Skin epidermis (tissue), 12 donors: ENCODE results near the gene ACSM6.

Experiments used
- H3K27ac ChIP-seq, 21 experiments: fragments of 200-600 bp; sonication (generic) in 11 of 21; one replicate each; pipeline ENCODE4 v1.5.0; 2020; ENCODE audit warnings: mild to moderate bottlenecking in 3 of 21, inconsistent platforms in 2 of 21, moderate library complexity in 2 of 21
- H3K4me3 ChIP-seq, 7 experiments: fragments of 200-600 bp; sonication (generic) in 2 of 7; one replicate each; pipeline ENCODE4 v1.5.0; 2020; ENCODE audit warnings: inconsistent platforms in 2 of 7, mild to moderate bottlenecking in 2 of 7, moderate library complexity in 1 of 7

The ACSM6 gene

DNA sequence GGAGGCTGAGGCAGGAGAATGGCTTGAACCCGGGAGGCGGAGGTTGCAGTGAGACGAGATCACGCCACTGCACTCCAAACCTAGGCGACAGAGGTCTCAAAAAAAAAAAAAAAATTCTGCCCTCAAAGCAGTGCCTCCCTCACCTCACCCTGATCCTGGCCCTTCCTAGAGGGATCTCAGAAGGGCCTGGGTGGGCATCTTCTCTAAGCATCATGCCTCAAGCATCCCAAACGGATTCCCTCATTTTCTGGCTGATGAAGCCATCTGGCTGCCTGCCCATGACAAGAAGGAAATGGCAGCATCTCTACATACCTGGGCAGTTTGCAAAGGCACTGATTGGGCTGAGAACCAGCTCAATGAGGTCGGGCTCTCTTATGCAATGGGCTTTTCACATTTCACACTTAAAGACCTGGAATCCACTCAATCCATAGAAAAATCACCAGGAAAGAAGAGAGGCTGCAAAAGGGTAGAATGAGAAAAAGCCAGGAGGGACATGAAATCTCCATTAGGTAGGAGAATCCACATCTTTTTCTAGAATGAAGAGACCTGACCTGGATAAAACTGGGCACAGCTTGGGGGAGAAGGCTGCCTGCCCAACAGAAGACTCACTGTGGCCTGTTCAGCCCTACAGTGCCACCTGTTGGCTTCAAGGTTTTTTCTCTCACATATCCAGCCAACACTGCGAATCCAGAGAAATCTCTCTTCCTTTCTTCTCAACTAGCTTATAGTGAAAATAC, 48.7 kb downstream of the ACSM6 start:
- Histone ChIP-seq H3K4me3 (no peak overlapping the region), H3K27ac (no peak overlapping the region)

DNA sequence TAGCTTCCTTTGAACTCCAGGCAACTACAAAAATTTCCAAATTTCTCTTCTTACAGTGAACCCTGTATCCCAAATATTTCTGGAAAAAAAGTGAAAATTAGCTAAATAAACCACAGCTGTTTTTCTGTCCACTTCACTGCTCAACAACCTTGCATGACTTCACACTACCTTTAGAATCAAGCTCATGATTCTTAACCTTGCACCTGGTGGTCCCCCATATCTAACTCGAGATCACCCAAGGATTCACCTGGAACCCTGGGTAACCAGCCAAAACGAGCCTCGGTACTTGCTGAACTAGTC, 49.2 kb downstream of the ACSM6 start:
- Histone ChIP-seq H3K27ac (no peak overlapping the region), H3K4me3 (no peak overlapping the region)

DNA sequence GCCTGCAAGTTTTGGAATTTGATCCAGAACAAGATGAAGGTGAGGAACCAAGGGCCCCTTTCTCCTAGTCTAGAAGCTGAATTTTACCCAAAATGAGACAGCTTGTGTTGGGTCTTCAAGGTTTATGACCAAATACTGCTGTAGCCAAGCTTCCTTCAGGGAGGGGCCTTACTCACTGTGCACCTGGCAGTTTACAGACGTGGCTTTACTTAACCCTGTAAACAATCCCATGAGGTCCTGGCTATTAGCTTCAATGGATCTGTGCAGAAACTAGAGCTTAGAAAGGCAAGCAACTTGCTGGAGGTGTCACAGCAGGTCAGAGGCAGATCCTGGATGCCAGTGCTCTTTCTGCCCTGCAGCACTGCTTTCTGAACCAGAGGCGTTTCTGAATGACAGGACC, 50.1 kb downstream of the ACSM6 start:
- no peak overlapping the region for H3K4me3 ChIP-seq
- no peak overlapping the region for H3K27ac ChIP-seq

DNA sequence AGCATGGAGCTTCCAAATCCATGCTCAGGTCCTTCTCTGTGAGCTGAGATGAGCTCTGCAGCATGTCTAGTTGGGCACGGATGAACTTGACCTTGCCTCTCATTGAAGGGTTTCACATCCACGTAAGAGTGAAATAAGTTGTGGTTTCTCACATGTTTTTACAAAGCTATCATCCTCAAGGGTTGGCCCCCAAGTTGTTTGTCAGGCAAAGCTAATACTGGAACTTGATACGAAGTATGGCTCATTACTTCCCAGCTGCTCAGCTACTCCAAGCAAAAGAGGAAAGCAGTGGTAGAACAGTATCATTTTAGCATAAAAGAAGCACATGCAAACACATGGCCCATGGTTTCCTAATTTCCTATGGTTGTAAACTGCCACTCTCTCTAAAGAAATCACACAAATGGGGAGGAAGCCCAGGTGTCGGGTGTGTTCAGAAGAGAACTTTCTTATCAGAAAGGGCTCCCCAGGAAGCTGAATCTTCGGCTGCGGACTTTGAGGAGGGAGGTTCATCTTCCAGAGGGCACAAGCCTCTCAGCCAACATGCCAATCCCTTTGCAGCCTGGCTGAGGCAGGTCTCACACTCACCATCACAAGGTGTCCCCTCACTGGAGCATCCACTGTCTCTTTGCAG, 51.5 kb downstream of the ACSM6 start:
- H3K27ac ChIP-seq: no peak overlapping the region
- H3K4me3 ChIP-seq: no peak overlapping the region

DNA sequence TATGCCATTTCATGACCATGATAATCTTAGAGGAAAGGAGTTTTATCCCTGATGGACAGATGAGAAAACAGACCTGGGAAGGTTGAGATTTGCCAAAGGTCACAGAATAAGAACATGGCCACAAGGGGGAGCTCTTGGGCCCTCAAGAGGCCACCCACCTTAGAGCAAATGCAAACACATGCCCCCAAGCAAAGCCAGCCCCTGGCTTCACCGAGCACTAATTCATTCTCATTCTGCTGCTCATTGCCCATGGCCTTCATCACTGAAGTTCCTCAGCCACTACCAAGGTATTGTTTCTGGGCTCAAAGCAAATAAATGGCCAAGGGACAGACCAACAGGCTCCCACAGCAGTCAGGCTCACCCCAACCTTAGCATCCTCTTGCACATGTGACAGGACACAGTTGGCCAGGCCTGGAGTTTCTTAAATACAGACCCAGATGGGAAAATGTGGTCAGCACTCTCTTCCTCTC, 52.6 kb downstream of the ACSM6 start:
- Histone ChIP-seq H3K27ac (peak overlapping the region in 2 of 21 experiments; percentile 1 to 17), H3K4me3 (no peak overlapping the region)

DNA sequence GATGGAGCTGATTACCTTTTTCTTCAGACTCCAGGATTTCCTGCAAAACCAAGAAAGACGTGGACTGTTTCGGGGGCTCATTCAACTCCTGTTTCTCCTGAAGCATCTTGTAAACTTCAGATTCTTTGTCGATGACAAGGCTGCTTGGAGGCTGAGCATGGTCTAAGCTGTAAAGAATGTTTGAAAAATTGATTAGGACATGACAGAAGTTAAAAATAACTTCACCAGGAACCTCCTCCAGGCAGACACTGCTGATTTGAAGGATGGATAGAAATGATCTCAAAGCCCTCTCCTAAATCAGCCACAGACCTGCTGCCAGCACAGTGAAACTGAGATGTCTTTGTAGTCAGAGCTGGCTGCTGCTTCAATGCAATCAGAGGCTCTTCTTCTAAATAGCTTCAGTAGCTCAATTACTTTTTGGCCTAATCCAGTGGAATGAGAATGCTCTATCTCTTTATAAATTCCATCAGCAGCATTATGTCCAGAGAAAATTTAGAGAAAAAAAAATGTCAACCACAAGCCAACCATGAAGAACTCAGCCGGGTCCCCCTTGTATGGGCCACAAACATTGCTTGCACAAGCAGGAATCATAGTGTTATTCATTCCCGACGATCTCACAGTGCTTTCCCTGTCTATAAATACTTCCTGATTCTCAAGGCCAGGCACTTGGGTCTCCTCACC, 53.3 kb downstream of the ACSM6 start:
- Histone ChIP-seq H3K27ac (peak overlapping the region in 7 of 21 experiments; percentile 2 to 58 (median 35)), H3K4me3 (no peak overlapping the region)

DNA sequence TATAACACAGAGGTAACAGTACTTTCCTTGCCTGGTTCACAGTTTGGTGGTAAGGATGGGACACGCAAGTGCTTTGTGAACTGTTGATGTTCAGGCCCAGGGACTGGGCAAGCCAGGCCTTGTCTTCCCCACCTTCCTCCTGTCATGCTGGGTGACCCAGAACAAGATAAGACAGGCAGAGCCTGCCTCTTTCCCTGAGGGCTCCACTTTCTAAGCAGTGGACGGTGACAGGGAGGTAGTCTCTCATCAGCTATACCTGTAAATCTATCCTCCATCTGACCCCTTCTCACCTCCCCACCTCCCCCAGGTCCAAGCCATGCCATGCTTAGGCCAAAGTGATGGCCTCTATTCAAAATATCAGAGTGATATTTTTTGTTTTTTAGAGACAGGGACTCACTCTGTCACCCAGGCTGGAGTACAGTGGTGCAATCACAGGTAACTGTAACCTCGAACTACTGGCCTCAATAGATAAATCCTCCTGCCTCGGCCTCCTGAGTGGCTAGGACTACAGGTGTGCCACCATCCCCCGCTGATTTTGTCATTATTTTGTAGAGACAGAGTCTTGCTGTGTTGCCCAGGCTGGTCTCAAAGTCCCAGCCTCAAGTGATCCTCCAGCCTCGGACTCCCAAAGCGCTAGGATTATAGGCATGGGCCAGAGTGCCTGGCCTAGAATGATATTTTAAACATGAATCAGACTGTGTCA, 54.0 kb downstream of the ACSM6 start:
- Histone ChIP-seq H3K4me3 (no peak overlapping the region), H3K27ac (peak overlapping the region in 7 of 21 experiments; percentile 2 to 58 (median 35))

DNA sequence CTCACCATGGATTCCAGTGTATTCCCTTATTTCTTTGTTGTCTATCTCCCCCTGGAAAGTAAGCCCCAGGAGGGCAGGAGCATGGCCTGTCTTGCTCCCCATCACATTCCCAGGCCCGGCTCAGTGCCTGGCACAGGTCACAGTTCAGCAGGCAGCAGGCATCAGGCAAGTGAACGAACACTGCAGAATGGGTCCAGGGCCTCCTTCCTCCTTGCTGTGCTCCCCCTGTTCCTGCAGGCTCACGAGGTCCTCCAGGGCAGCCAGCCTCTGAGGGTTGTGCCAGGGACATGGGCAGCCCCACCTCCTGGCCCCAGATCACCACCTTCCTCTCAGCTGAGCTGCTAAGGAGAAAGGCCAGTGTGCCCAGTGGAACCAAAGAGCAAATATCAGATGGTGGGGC, 55.0 kb downstream of the ACSM6 start:
- no peak overlapping the region for H3K4me3 ChIP-seq
- peak overlapping the region in 2 of 21 experiments; percentile 35 to 58 for H3K27ac ChIP-seq

DNA sequence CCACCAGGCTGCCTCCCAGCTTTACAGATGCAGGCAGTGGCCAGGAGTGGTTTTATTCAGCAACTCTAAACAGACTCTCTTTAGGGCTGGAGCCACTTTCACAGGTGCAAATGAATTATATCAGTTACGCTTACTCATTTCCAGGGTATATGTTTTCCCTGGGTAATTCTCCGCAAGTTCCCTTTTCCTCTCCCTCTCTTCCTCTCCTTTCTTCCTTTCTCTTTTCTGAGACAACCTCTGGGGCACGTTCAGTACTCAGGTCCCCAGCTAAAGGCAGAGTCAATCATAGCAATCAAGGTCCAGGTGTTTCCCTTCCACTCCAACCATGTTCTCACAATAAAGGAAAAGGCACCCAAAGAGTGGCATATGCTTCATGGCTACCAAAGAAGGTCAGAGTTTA, 55.4 kb downstream of the ACSM6 start:
- H3K27ac ChIP-seq: peak overlapping the region in 2 of 21 experiments; percentile 8 to 61

DNA sequence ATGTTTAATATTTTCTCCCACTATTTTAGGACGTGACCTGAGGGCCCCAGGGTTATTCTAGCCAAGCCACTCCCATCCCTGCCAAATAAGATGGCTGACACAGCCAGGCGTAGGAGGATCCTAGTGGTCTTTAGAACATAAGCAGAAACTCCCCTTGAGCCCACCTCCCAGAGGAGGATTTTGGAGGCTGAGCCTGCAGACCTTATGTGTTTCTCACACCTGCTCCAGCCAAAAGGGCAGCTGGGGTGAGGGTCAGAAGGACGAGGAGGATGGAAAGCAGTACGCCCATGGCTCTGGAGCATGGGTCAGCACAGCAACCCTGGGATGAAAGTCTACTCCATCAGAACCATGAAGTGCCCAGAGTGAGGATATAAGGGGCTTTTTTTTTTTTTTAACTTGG, 56.8 kb downstream of the ACSM6 start:
- H3K4me3 ChIP-seq: no peak overlapping the region
- H3K27ac ChIP-seq: no peak overlapping the region

More for the DNA sequence above, 55.4 kb downstream of the ACSM6 start:
- no peak overlapping the region for H3K4me3 ChIP-seq

DNA sequence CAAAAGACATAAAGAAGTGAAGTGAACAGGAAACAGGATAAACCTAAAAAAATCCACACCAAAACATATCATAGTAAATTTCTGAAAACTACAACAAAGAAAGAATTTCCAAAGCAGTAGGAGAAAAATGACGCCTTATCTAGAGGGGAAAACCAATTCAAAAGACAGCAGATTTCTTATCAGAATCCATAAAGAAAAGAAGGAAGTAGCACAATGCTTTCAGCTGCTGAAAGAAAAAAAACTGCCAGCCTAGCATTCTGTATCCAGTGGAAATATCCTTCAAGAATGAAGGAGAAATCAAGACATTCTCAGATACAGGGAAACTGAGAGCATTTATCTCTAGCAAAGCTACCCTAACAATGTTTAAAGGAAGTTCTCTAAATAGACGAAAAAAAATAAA, 59.0 kb downstream of the ACSM6 start:
- Histone ChIP-seq H3K27ac (no peak overlapping the region), H3K4me3 (no peak overlapping the region)

DNA sequence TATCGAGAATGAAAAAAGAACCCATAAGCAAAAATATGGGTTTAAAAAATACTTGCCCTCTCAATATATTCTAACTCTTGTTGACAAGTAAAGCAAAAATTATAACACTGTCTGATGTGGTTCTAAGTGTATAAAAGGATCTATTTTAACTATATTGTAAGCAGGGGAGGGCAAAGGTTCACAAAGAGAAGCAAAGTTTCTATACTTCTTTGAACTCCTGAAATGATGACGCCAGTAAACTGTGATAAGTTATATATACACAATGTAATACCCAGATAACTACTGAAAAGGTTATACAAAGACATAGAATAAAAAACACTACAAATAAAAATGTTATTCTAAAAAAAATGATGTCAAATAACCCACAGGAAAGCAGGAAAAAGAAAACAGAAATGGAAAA, 59.6 kb downstream of the ACSM6 start:
- Histone ChIP-seq H3K4me3 (no peak overlapping the region), H3K27ac (no peak overlapping the region)

DNA sequence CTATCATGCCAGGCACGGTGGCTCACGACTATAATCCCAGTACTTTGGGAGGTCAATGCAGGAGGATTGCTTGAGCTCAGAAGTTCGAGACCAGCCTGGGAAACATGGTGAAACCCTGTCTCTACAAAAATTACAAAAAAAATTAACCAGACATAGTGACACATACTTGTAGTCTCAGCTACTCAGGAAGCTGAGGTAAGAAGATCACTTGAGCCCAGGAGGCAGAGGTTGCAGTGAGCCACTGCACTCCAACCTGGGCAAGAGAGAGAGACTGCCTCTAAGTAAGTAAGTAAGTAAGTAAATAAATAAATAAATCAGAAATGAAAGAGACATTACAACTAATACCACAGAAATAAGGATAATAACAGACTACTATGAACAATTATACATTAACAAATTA, 60.6 kb downstream of the ACSM6 start:
- no peak overlapping the region for H3K27ac ChIP-seq
- no peak overlapping the region for H3K4me3 ChIP-seq

DNA sequence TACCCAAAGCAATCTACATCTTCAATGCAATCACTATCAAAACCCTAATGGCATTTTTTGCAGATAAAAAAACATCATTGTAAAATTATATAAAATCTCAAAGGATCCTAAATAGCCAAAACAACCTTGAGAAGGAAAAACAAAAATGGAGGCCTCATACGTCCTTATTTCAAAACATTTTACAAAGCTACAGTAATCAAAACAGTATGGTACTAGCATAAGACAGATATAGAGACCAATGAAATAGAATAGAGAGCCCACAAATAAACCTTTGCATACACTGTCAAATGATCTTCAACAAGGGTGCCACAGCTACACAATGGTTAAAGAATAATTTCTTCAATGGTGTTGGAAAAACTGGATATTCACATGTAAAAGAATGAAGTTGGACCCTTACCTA, 62.2 kb downstream of the ACSM6 start:
- Histone ChIP-seq H3K27ac (no peak overlapping the region), H3K4me3 (no peak overlapping the region)

DNA sequence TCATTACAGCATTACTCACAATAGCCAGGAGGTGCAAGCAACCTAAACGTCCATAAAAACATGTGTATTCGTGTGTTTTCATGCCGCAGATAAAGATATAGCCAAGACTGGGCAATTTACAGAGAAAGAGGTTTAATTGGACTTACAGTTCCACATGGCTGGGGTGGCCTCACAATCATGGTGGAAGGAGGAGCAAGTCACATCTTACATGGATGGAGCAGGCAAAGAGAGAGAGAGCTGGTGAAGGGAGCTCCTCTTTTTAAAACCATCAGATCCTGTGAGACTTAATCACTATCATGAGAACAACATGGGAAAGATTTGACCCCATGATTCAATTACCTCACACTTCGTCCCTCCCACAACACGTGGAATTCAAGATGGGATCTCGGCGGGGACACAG, 63.8 kb downstream of the ACSM6 start:
- H3K27ac ChIP-seq: no peak overlapping the region
- H3K4me3 ChIP-seq: no peak overlapping the region

DNA sequence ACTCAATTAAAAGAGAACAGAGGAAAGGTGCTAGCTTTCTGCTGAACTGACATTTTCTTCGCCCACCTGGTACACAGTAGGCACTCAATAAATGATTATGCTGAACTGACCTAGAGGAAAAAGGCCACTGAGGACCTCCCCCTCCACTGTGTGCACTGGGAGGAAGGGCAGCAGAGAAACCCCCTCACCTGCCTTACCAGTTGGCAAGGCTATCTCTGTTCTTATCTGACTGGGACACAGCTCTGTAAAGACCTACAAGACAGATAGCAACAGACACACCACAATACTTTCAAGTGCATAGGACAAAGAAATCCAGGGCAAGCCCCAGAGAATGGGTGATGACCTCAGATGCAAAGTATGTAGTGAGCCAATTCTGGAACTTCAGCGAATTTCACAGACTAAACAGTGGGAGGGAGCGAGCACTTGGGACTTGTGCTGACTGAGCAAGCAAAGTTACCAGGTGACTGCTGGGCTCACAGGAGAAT, 66.4 kb downstream of the ACSM6 start:
- Histone ChIP-seq H3K4me3 (no peak overlapping the region), H3K27ac (peak overlapping the region in 15 of 21 experiments; percentile 3 to 81 (median 51))

DNA sequence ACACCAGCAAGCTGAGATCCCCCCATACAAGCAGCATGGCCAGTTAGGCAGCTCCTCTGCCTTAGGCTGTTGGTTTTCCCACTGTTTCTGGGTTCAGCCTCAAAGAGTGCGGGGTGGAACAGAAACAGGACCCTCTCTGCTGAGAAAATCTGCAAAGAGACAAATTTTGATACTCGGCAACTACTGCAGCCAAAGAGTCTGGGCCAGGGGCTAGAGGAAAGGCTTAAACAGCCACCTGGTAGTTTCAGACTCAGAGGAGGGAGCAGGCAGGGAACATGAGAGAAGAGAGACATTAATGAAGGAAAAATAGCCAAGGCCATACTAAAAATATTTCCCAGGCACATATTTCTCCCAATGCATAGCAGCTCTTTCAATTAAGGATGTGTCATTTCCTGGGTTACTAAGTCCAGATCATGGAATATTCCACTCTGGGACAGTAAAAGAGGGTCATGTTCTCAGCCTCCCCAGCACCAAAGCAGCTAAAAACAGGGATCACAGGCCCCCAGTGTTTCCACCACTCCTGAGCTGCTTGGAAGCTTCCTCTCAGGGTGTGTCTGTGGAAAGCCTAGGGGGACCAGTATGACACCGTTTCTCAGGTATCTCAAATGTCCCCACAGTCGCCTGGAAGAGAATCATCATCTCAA, 67.0 kb downstream of the ACSM6 start:
- Histone ChIP-seq H3K27ac (peak overlapping the region in 17 of 21 experiments; percentile 1 to 81 (median 43)), H3K4me3 (no peak overlapping the region)

DNA sequence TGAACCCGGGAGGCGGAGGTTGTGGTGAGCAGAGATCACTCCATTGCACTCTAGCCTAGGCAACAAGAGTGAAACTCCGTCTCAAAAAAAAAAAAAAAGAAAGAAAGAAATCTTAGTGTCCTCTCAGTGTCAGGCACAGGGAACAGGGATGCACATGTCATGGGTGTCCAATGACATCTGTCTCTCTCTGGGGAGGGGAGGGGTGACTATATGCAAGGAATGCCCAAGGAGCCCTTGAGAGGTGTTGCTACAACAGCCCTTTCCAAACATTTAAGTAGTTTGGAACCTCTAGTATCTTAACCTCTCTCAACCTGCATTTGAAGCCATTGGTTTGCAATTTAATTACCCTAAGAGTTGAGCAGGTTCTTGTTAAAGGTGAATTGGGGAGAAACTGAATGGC, 67.9 kb downstream of the ACSM6 start:
- Histone ChIP-seq H3K27ac (peak overlapping the region in 2 of 21 experiments; percentile 73 to 81), H3K4me3 (no peak overlapping the region)

DNA sequence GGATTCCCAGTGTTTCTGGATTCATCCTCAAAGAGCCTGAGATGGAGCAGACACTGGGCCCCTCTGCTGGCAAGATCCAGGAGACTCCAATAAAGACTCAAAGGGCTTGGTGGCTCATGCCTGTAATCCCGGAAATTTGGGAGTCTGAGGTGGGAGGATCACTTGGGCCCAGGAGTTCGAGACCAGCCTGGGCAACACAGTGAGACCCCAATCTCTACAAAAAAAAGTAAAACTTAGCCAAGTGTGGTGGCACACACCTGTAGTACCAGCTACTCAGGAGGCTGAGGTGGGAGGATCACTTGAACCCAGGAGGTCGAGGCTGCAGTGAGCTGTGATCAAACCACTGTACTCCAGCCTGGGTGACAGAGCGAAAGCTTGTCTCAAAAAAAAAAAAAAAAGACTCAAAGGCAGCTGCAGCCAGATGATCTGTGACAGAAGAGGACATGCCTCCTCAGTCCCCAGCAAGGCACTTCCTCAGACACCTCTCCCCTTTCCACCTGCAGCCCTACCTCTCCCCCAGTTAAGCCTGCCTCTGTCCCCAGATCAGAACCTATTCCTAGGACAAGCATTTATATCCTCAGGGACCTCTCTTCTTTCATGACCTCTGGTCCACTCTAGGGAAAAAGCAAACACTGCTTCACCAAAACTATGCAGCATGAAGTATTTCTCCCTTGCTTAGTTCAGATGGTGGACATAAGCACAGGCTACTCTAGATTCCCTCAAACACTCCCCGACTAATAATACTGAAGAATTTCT, 68.9 kb downstream of the ACSM6 start:
- H3K27ac ChIP-seq: peak overlapping the region in 2 of 21 experiments; percentile 37 to 61

More for the DNA sequence above, 68.9 kb downstream of the ACSM6 start:
- no peak overlapping the region for H3K4me3 ChIP-seq
